ENCODE measurements around the gene ELMO1.

- TF ChIP-seq, protein P1, sequence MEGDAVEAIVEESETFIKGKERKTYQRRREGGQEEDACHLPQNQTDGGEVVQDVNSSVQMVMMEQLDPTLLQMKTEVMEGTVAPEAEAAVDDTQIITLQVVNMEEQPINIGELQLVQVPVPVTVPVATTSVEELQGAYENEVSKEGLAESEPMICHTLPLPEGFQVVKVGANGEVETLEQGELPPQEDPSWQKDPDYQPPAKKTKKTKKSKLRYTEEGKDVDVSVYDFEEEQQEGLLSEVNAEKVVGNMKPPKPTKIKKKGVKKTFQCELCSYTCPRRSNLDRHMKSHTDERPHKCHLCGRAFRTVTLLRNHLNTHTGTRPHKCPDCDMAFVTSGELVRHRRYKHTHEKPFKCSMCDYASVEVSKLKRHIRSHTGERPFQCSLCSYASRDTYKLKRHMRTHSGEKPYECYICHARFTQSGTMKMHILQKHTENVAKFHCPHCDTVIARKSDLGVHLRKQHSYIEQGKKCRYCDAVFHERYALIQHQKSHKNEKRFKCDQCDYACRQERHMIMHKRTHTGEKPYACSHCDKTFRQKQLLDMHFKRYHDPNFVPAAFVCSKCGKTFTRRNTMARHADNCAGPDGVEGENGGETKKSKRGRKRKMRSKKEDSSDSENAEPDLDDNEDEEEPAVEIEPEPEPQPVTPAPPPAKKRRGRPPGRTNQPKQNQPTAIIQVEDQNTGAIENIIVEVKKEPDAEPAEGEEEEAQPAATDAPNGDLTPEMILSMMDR (IDR thresholded peaks at IDR 0.05; ENCODE audit: poor library complexity) = no peak
- no peak for TF ChIP-seq EZH2 (IDR thresholded peaks at IDR 0.05; ENCODE audit: borderline replicate concordance)
These were observed 26.7 kb downstream of the ELMO1 start for GRCh38 chr7:37421861-37422500.

Measured in hepatocyte (in vitro differentiated cells).